GM19240 (cell line): ENCODE measurements around the gene GNAS.
A peak's percentile ranks its signal among the peaks of the same experiment; 100 is the strongest.

Experiments
- DNase-seq: peaks from one replicate; pipeline ENCODE4 v3.0.0; 2011; ENCODE audit warnings: low spot score; ENCODE audit not compliant: insufficient read length

Gene GNAS

GRCh38 chr20:58896820-58897219, 44.3 kb downstream of the GNAS start:
- no peak for DNase-seq

- no peak for DNase-seq
These were observed 45.0 kb downstream of the GNAS start for GRCh38 chr20:58897488-58897887.

GRCh38 chr20:58898629-58899408, 46.3 kb downstream of the GNAS start:
- no peak for DNase-seq

- no peak for DNase-seq
These were observed 47.0 kb downstream of the GNAS start for GRCh38 chr20:58899512-58899911.

DNA sequence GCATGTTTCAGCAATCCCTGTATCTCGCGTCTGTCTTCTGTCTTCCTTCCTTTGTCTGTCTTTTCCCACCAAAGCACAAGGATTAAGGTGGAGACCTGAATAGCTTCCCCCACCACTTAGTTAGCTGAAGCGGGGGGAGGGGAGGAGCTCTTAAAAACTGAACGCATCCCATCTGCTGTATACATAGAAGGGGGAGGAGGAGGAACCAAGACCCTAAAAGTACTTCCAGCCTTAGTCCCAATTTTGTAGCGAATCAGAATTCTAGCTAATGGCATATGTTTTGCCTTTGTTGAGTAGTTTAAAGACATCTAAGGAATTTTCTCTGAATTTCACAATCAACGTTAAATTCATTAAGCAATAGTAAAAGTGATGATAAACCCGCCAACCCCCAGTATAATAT, 47.9 kb downstream of the GNAS start:
- DNase-seq: no peak

DNA sequence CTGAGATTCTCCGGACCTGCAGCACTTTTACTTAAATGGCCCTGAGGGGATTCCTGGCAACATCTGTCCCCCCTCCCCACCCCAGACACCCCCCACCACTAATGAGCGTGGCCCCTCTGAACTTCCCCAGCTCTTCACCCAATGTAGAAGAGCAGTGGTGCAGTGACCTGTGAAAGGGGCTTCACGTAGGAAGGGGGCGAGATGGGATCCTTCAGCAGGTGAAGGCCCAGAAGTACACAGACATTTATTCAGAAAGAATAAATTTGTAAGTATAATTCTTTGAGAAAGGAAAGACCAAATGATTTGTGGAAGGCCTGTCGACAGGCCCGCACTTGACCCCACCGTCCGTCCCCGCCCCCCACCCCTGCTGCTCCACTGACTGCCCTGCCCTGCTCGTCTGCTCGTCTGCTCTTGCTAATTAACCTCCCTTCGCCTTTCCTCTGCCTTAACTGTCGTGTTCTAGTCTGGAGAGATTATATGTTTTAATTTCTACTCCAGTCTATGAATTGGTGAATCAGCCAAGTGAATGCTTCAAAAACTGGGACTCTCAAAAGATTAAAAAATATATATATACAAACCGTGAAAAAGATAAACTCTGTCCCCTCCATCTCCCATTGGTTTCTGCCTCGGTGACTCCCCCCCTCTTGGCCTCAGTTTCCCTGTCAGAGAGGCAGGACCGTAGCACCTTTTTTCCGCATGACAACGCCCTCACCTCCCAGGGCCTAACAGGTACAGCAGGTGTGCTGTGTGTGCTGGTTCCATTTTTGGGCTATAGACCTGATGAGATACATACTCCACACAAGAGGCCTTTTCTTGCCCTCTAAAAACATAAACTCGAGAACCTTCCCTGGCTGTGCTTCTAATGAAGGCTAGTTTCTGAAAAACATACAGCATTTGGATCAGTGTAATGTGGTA, 49.2 kb downstream of the GNAS start:
- DNase-seq: no peak

DNA sequence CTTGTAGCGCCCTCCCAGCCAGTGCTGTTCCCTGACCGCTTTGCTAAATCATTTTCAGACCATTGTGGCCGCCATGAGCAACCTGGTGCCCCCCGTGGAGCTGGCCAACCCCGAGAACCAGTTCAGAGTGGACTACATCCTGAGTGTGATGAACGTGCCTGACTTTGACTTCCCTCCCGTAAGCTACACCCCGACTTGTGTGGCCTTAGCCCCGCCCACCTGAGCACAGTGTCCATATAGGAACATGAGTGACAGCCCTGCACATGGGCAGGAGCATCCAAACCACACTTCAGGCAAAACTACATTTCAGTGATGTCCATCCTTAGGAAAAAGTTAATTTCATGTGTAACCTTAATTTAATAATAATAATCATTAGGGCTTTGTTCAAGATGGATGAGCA, 51.1 kb downstream of the GNAS start:
- DNase-seq: no peak

- DNase-seq: no peak
These were observed 52.7 kb downstream of the GNAS start for GRCh38 chr20:58905236-58905635.

- DNase-seq: no peak
These were observed 53.6 kb downstream of the GNAS start for GRCh38 chr20:58906111-58906510.

DNA sequence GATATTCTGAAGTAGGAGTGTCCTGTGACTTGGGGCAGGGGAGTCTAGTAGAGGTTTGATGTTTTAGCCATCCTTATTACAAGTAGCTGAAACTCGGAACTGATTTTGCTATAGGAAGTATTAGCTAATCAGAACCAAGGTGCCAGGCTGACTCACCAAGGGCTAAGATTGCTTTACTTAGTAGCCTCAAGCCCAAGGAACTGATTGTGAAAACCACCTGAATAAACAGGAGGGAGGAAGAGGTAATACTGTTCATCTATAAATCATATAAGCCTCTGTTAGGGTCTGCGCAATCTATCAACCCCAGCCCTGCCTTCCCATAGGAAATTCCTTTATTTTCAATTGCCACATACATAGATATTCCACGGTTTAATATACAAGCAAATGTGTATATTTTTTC, 54.4 kb downstream of the GNAS start:
- no peak for DNase-seq

- DNase-seq: peak; percentile 54
These were observed 55.0 kb downstream of the GNAS start for GRCh38 chr20:58907320-58908137.

GRCh38 chr20:58908221-58908620, 55.7 kb downstream of the GNAS start:
- DNase-seq: no peak

- no peak for DNase-seq
These were observed 56.4 kb downstream of the GNAS start for GRCh38 chr20:58908941-58909340.

DNA sequence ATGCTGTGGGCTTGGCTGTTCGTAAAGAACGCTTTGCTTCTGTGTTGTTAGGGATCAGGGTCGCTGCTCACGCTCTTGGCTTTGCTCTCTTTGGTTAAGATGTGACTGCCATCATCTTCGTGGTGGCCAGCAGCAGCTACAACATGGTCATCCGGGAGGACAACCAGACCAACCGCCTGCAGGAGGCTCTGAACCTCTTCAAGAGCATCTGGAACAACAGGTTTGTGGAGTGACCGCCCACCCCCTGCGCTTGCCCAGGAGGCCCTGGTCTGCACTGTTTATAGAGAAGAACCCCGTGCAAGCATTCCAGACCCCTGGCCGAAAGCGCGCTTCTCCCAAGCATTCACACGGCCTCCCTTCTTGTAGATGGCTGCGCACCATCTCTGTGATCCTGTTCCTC, 57.1 kb downstream of the GNAS start:
- no peak for DNase-seq

DNA sequence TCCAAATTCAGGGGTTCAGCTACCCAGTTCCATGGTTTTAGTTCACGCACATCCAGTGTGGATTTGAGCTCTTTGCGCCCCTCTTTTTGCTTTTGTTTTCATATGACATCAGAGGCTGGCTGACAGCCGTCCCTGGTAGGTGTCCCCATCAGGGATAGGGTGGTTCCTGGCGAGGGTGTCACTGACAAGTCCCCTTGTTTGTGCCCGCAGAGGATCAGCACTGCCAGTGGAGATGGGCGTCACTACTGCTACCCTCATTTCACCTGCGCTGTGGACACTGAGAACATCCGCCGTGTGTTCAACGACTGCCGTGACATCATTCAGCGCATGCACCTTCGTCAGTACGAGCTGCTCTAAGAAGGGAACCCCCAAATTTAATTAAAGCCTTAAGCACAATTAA, 58.0 kb downstream of the GNAS start:
- DNase-seq: no peak

GRCh38 chr20:58911309-58911708, 58.8 kb downstream of the GNAS start:
- DNase-seq: no peak

DNA sequence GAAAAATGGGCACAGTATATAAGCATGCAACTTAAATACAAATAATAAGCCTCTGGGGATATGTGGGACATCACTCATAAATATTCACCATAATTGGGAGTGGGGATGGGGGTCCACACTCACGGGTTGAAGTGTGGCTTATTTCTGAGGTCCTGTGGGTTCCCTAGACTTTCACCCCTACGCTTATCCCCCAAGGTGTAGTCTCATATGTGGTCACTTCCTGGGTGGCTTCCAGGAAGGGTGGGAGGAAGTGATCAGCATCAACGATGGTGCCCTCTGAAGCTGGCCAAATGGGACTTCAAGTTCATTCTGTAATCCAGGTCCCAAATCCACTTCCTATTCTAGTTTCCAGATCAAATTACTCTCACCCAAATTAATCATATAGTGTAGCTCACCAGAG, 59.5 kb downstream of the GNAS start:
- no peak for DNase-seq

DNA sequence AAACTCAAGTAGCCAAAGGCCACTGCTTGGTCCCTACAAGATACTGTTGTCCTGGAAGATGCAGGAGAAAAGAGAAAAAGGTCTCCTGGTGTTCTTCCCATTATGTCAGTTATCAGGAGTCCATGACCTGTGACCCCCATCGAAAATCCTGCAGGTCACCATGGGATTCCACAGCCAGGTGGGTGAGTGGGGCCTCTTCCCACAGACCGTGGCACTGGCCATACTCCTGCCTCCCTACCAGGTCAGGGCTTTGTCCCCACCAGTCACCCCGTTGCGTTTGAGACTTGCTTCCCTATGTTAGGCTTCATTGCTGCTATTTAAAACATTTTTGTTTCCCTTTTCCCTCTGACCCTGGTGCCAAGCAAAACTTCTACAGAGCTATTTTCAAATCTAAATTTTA, 60.6 kb downstream of the GNAS start:
- DNase-seq: no peak

GRCh38 chr20:58918621-58919020, 66.1 kb downstream of the GNAS start:
- no peak for DNase-seq

- no peak for DNase-seq
These were observed 69.0 kb downstream of the GNAS start for GRCh38 chr20:58921564-58921963.

- no peak for DNase-seq
These were observed 69.5 kb downstream of the GNAS start for GRCh38 chr20:58922036-58922435.
